GM12801 (cell line): Measurements from ENCODE around the gene SLC16A7.

ENCODE experiments used
- TF ChIP-seq, protein P1 (sequence below): IDR thresholded peaks from one replicate; pipeline ENCODE4 v1.5.1; 2011; ENCODE audit warnings: control low read depth; ENCODE audit not compliant: insufficient read length; ENCODE audit errors: extremely low read depth

The SLC16A7 gene

DNA sequence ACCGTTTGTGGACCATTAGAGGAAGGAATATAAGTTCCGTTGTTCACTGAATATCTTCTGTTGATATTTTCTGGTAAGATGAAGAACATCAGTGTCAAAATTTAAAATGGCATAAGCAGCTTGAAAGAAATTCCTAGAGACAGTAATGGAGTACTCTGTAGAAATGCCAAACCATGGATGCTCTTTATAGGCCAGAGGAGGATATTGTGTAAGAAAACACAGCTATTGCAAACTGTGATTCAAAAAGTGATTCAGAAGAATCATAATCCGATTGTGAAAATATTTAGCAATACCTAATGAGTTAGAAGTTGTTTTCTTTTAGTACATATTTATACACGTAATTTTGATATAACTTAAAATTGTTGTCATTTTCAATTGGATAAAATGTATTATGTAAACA is 102.8 kb downstream of the SLC16A7 start:
- TF ChIP-seq, protein P1, sequence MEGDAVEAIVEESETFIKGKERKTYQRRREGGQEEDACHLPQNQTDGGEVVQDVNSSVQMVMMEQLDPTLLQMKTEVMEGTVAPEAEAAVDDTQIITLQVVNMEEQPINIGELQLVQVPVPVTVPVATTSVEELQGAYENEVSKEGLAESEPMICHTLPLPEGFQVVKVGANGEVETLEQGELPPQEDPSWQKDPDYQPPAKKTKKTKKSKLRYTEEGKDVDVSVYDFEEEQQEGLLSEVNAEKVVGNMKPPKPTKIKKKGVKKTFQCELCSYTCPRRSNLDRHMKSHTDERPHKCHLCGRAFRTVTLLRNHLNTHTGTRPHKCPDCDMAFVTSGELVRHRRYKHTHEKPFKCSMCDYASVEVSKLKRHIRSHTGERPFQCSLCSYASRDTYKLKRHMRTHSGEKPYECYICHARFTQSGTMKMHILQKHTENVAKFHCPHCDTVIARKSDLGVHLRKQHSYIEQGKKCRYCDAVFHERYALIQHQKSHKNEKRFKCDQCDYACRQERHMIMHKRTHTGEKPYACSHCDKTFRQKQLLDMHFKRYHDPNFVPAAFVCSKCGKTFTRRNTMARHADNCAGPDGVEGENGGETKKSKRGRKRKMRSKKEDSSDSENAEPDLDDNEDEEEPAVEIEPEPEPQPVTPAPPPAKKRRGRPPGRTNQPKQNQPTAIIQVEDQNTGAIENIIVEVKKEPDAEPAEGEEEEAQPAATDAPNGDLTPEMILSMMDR = no peak

DNA sequence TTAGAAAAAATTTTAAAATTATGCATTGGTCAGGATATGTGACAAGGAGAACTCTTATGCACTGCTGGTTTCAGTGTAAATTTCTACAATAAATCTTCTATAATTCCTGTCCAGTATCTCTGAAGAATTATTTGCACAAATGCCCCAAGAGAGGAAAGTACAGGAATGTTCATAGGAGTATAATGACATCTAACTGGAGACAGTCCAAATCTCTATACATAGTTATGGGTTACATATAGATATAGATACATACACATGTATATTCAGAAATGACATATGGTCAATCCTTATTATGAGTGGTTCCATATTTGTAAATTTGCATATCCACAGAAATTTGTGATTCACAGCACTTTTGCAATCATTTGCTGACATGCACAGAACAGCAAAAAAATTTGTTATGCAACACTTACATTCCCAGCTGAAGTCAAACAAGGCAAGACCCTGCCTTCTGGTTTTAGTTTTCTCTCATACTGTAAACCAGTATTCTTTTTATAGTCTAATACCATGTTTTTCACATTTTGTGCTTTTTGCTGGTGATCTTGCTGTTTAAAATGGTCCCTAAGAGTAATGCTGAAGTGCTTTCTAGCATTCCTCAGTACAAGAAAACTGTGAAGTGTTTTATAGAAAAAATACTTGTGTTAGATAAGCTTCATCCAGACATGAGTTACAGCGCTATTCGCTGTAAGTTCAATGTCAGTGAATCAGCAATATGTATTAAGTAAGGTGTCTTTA is 103.8 kb downstream of the SLC16A7 start:
- TF ChIP-seq, protein P1 = no peak

DNA sequence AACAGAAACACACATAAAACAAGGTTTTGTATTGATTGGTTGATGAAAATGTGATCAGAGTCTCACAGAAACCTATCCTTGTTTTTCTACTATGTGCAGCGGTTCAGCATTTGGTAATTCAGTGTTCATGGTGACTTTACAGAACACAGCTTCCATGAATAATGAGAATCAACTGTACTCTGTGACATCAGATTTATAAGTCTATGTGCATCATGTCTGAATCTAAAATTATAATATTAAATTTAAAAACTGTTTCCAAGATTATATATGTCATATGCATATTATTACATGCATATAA is 104.3 kb downstream of the SLC16A7 start:
- TF ChIP-seq, protein P1 = no peak

DNA sequence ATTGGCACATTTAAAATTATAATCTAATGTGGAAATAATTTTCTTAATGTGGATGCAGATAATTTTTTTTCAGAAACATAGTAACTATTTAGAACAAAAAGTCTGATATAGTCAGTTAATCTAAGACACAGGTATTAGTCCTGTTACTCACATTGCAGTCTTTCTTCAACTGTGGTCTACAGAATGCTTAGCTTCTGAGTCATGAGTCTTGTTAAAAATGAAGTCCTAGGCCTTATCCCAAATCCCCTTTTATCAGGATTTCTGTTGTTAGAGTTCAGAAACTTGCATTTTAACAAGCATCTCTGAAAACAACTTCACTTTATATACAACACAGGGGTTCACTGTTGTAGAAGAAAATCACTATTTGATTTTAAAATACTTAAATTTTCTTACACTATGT is 112.2 kb downstream of the SLC16A7 start:
- TF ChIP-seq, protein P1 = no peak

DNA sequence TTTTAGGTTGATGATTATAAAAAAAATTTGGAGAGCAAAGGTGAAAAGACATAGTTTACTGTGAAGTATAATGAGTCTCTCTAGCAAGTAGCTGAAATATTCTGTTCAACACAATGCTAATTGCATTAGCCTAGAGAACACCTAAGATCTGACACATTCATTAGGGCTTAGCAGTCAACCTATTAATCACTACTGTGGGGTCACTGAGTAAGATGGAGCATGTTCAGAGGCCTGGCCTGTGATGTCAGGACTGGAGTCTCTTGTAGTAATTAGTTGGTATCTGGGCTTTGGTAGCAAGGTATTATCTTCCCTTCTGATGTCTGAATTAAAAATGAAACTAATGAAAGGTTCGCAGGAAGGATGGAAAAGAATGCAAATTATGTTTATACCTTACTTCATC is 112.7 kb downstream of the SLC16A7 start:
- TF ChIP-seq, protein P1 = no peak

DNA sequence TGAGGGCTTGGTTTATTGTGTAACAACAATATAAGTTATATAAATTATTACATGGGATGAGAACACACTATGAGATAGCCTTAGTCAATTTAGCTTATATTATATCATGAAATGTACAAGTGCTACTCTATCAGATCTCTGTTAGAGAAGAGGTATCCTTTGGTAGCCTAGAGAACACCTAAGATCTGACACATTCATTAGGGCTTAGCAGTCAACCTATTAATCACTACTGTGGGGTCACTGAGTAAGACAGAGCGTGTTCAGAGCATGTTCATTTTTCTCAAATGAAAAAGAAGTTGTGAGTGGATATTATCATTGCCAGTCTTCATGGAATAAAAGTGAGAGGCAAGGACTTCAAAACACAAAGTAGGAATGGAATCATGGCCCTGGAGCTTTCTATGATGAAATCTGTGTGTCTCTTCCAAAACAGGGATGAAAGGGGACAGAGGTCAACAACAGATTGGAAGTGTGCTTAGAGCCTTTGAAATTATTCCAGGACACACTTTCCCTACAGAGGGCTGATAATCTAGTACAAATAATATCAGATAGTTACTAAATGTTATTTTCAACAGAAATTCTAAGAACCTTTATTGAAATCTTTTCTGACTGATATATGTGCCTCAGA is 114.3 kb downstream of the SLC16A7 start:
- TF ChIP-seq, protein P1 = no peak

DNA sequence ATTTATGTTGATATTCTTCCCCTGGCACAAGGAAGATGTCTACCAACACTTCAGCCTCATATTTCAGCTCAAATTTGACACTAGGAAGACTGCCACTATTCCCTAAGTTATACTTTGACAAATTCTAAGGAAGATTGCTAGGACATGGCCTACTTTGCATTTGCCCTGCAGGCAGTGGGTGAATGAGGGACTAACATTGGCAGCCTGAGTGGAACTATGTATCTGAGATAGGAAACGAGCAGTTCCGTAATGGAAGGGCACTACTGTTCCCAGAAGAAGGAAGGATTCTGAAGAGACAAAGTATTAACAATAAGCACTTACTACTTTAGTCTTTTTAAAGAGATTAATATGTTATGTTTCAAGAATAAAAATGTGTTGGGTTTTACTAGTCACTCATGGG is 115.1 kb downstream of the SLC16A7 start:
- TF ChIP-seq, protein P1 = no peak
